HG03095 (cell line): Measurements from ENCODE around the gene NPTX2.
A peak's percentile ranks its signal among the peaks of the same experiment; 100 is the strongest.

Experiments used
- ATAC-seq: cut with Tn5 transposase; IDR thresholded peaks from one replicate; pipeline ENCODE4 v1.9.1; 2021; ENCODE audit warnings: moderate library complexity; ENCODE audit not compliant: unreplicated experiment

The NPTX2 gene

DNA sequence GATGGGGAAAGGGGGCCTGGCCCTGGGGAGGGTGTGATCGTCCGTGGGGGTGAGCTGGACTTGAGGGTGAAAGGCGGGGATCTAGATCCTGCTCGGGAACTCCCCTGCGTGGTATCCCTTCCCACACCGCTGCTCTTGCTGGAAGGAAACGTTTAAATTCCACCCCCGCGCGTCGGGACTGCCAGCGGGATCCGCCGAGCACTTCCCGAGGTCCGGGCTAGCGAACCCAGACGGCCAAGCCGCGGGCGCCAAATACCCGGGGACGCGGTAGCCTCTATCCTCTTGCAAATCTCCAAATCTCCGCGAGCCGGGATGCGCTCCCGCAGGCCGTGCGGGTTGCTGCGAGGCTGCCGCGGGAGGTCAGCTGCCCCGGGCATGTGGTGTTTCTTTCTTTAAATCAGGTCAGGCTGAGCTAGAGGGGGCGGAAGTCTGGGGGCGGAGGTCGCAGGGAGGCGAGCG lies 904 bp downstream of the NPTX2 start:
- ATAC-seq: no peak

DNA sequence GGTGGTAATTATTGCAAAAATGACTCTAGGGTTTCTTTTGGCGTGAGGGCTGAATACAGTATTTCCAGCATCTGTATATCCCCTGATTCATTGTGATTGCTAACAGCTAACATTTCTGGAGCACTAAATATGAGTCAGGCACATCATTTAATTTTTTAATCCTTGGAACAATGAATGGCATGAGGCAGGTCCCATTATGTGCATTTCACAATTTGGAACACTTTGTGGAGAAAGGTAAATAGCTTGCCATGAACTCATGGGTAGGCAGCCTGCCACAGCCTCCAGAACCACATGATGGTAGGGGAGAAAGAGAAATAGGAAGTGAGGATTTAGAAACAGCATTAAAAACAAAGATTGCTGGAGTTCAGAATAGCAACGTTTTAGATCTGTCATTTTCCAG lies 1.7 kb downstream of the NPTX2 start:
- no peak for ATAC-seq

DNA sequence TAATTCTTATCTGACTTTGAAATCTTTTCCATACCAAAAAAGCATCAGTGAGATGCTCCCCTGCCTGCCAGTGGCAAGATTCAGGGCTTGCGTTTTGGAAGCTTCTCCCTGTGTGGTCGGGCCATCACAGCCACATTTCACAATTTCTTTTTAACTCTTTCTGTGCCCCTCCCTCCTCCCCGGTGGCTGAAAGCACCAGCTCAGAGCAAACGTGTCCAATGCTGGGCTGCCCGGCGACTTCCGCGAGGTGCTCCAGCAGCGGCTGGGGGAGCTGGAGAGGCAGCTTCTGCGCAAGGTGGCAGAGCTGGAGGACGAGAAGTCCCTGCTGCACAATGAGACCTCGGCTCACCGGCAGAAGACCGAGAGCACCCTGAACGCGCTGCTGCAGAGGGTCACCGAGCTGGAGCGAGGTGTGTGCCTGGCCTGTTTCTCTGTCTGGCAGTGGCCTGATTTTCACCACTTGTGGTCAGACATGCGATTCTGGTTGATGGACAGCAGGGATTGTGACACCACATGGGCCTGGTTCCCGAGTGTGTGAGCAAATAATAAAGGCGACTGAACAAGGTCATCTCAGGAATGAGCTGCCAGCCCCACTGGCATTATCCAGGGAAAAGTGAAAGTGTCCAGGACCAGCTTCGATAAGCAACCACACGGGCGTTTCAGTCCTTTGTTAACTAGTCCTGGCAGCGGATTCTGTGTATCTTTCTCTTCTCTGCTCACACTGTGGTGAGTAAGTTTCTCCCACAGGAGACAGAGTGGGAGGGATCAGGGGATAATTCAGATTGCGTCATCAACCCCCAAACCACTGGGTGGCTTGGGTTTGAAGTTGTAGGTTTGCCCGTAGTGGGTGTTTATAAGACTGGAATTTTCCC lies 2.6 kb downstream of the NPTX2 start:
- ATAC-seq: no peak

DNA sequence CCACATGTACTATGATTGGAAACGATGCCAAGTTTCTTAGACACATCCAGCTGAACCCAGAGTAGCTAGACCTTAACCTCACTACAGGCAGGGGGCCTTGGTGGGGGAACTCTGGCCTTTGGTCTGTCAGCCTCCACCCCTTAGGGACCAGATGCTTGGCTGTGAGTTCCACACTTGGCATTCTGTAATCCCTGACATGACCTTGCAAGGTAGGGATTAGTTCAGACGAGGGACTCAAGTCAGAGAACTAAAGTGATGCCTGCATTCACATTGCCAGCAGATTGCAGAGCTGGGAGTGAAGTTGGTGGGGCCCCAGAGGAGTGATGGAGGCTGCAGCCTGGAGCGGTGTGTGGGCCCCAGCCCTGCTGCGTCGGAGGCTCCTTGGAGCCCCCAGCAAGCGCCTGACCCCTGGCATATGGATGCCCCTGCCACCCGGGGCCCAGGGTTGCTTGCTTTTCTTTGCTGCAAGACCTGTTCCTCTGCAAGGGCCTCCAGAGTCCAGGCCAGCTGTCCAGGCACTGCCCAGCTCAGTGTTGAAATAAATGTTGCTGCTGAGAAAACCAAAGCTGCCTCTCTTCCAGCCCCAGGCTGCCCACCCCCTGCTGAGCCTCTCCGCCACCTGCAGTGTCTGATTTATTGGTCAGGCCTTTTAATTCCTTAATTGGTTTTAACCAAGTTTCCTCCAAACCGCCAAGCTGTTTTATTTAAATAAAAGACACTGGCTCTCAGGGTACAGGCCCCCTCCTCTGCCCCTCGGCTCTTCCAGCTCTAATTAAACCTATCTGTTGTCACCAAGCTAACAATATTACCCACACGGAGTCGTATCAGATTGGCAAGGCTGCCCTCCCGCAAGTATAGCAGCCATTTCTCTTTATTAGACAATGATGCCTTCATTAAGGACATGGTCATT lies 4.7 kb downstream of the NPTX2 start:
- ATAC-seq: no peak

DNA sequence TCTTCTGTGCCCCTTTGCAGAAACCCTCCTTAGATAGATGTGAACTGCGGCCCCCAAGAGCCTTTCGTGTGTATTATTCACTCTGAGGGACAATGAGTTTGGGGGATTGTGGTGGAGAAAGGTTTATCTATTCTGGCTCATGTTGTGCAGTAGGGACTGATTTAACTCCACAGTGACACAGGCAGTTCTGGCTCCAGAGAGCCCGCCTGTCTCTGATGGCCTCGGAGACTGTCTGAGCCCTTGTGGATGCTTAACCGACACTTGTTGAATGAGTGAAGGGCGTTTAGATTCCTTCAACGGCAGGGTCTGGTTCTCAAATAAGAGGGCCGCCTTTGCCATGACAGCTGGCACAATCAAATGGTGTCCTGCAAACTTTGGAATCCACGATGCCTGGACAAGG lies 5.8 kb downstream of the NPTX2 start:
- no peak for ATAC-seq

DNA sequence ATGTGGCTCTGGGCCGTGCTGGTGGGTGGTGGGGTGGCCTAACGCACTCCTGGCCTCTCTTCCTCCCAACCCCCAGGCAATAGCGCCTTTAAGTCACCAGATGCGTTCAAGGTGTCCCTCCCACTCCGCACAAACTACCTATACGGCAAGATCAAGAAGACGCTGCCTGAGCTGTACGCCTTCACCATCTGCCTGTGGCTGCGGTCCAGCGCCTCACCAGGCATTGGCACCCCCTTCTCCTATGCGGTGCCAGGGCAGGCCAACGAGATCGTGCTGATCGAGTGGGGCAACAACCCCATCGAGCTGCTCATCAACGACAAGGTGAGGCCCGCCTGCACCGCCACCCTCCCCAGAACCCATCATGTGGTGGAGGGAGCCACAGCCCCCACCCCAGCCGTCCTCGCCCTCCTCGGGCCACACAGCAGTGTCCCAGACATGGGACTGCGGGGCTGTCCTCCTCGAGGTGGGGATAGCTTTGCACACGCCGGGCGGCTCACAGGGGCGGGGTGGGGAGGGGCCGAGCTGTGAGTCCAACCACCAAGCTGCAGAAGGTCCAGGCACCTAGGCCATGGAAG lies 7.8 kb downstream of the NPTX2 start:
- ATAC-seq: no peak

DNA sequence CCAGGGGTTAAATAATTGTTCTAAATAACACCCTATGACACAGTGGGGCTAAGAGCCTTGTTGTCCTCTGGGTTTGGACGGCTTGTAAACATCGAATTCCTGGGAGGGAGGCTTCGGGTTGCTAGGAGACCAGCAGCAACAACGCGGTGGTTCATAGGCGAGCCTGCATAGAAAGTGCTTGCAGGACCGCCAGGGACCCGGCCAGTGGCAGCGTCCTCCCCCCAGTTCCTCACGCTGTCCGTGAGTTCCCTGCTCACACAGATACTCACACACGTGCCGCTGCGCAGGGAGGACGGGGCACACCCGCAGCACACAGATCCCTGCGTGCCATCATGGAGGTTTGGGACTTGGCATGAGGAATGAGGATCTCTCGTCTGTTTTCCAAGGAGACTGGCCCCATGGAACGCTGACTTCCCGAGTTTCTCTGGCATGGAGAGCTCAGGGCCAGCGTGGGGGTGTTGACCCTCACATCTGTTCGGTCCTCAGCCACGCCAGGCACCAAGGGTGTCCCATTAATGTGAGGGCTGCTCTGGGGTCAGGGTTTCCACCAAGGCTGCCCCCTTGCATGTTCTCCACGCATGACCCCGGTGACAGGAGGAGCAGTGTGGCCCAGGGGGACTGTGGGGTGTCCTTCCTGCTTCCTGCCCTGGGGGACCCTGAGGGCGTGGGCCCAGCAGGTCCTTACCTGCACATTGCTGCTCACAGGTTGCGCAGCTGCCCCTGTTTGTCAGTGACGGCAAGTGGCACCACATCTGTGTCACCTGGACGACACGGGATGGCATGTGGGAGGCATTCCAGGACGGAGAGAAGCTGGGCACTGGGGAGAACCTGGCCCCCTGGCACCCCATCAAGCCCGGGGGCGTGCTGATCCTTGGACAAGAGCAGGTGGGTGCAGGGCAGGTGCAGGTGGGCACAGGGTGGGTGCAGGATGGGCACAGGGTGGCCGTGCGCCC lies 9.7 kb downstream of the NPTX2 start:
- no peak for ATAC-seq

DNA sequence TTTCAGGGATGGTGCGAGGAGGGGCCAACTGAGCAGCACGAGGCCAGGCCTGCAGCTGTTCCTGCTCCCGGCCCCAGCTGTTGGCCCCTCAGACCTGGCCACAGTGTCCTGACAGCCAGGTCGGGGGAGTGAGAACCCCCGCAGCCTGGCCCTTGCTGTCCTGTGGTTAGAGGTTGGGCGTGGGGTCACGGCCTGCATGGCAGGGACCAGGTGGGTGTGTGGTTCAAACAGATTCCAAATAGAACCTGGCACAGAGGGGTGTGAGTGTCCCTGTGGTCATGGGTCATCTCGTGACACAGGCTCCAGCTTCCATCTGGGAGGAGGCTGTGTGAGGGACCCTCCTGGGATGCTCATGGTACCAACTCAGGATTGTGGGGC lies 10.3 kb downstream of the NPTX2 start:
- ATAC-seq: no peak

DNA sequence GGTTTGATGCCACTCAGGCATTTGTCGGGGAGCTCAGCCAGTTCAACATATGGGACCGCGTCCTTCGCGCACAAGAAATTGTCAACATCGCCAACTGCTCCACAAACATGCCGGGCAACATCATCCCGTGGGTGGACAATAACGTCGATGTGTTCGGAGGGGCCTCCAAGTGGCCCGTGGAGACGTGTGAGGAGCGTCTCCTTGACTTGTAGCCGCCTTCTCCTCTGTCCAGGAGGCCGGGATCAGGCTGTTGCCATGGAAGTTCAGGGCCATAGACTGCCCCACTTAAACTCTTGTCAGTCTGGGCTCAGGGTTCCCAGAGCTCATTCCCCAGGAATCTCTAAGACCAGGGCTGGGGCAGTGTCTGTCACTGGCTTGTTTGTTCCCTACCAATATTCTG lies 11.3 kb downstream of the NPTX2 start:
- ATAC-seq: no peak

DNA sequence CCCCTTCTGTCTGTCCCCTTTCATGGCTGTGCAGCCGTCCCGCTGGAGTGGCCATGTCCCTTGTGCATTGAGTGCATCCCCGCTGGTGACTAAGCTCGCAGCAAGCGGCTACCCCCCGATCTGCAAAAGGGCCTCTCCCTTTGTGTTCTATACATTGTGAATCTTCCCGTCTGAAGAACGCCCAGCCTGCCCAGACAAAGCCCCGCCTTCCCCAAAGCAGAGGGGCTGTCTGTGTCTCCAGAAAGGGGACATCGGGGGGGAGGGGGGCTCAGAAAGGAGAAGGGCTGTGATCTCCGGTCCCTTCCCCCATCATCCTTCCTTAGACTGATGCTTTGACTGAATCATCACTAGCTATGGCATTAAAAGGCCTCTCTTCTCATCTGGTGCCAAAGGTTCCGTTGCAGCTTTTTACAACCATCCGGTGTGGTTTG lies 11.9 kb downstream of the NPTX2 start:
- no peak for ATAC-seq

DNA sequence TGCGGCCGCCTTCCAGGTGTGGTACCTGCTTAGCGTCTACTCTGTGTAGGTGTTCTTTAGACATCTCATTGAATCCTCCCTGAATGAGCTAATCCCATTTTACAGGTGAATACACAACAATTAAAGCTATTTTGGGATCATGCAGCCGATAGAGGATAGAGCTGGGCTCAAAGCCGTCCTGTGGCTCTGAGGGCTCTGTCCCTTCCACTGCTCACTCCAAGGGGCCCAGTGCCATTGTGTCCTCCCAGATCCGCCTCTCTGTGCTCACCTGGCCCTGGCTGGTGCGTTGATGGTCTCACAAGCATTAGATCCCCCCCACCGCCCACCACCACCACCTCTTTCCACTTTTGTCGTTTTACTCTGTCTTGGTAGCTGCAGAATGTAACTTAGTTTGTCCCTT lies 13.1 kb downstream of the NPTX2 start:
- no peak for ATAC-seq

DNA sequence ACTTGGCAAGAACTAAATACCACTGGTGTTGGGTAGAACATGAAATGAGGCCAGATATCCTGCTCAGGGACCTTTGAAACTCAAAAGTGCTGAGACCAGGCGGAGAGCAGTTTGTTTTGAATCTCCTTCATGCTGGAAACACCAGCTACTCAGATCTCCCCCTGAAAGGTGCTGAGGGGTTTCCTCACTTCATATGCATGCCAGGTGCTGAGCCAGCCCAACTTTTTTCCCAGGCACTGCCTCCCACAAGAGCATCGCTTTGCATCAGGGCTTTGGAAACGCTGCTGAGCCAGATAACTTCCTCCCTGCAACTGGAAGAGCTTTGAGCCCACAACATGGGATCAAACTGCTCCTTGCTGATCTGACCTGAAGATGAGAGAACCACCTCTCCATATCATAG lies 13.7 kb downstream of the NPTX2 start:
- ATAC-seq: no peak

DNA sequence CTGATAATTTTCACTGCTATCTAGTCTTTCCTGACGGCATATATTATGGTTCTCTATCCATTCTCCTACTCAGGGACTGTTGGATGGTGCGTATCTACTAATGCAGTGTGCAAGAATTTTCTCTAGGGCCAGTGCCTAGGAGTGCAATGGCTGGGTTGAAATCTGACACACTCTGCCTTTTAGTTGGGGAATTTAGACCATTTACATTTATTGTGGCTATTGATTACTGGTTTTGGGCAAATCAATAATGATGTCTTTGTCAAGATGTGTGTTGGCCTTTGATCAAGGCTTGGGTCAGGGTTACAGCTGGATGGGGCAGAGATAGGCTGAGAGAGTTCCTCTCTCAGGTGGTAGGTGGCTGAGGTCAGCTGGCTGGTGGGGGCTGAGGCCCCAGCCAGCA lies 21.8 kb downstream of the NPTX2 start:
- no peak for ATAC-seq

DNA sequence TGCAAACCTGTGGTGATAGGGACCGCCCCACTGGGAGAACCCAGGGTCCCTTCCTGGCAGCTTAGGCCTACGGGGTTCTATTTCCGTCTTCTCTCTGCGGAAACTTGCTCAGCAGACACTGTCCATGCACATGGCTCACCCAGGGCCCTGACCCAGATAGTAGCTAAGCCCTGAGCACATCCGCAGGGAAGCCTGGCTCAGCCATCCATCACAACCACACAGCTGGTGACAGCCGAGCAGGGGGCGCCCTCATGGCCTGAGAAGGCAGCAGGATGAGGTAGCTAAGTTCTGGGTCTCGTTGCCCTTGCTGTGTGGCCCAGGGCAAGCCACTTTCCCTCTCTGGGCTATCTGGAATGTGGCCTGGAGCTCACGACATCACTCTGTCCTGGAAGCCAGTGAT lies 23.3 kb downstream of the NPTX2 start:
- no peak for ATAC-seq

DNA sequence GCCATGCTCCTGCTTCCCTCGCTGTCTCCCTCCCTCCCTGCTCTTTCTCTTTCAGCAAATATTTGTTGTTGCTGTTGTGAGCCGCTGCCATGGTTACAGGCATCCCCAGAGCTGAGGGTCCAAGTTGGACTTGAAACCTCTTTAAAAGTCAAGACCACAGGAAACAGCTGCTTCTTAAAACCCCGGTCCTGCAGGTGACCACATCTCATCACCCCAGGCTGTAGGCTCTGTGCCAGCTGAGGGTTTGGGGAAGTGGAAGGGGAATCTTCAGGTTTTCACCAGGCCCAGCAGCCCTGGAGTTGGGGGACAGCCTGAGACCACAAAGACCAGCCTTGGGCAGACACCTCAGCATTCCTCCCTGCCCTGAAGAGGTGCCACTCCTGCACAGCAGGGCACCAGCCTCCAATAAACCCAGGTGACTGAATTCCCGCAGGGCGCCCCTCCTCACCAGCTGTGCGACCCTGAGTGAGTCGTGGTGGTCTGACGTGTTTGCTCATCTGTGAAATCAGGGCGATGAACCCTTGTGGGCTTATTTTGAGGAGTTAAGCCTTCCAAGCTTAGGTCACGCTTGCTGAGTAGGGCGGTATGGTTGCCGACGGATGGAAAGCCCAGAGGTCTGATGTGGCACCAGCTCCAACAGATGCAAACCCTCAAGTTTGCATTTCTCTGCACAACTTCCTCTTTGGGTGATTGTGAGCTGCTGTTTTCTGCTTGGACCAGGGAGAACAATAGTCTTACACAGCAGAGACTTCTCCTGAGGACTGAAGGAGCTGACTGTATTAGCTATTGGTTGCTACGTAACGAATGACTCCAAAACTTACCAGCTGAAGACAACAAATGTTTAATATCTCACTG lies 24.8 kb downstream of the NPTX2 start:
- peak; percentile 81 for ATAC-seq

DNA sequence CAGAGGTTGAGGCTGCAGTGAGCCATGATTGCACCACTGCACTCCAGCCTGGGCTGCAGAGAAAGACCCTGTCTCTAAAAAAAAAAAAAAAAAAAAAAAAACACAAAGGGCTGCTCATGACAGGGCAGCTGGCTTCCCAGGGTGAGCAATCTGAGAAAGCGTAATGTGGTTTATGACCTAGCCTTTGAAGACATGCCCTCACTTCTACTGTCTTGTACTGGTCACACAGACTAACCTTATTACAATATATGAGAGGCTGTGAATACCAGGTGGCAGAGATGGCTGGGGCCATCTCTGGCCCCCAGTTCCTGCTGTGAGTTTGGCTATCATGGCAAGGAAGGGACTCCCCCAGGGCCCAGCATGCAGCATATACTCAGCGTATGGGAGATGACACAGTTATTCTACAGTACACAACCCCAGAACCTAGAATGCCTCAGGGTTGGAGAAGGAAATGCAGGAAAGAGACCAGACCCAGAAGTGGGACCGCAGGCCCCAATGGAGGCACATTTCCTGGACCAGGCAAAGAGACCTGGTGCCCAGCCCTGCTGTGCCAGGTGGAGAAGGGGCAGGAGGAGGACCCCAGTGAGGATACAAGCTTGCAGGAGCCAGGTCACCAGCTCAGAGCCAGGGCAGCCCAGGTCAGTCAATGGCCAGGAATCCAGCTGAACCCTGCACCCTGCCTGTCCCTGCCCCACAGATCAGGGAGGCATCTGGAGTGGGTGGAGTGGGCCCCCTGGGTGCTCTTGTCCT lies 26.3 kb downstream of the NPTX2 start:
- ATAC-seq: no peak

DNA sequence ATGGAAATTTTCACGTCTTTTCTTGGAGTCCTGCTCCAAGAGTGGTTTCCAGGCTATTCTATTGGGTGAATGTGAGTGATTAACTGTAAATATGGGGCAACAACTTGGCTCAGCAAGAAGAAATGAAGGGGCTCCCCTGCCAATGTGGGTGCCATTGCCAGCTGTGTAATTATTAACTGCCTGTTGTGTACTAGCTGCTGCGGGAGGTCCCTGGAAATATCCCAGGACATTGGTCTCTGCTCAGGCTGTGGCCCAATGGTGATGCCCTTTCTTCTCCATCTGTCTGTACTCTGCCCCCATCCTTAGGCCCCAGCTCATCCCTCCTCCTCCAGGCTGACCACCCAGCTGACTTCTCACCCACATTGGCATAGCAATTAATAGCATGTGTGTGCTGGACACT lies 29.4 kb downstream of the NPTX2 start:
- ATAC-seq: no peak

DNA sequence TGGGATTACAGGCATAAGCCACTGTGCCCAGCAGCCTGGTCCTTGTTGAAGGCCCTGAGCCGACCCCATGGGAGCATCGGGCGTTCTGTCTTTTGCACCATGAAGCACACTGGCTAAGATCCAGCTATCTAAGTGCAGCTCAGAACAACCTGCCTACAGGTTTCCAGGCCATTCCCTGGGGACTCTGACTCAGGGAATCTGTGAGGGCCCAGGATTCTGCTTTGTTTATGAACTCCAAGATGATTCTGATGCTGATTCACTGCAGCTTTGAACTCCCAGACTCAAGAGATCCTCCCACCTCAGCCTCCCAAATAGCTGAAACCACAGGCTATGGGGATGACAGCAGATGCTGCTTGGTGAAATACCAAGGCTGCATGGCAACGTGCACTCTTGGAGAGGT lies 30.2 kb downstream of the NPTX2 start:
- ATAC-seq: no peak

DNA sequence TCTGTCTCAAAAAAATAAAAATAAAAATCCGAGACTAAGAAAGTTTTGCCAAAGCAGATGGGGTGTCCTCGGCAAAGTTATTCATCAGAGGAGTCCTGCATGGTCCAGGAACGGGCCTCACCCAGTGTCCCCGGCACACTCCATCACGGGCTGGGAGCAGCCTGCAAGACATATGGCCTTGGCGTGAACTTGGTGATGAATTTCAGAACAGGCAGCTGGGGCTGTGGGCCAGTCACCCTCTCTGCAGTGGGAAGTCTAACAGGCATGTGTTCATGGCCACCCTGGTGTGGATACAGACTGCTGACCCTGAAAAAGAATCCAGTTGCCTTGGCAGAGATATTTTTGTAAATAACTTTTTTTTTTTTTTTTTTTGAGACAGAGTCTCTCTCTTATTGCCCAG lies 34.7 kb downstream of the NPTX2 start:
- no peak for ATAC-seq
